Tibial artery (tissue), 4 donors: ENCODE data around the gene CARD9.

Experiments
- DNase-seq, 2 donors: peaks; one replicate each; pipeline ENCODE4 v3.0.0-alpha.2; 2019
- H3K27ac ChIP-seq, 2 donors: fragments of 200-600 bp; sonication (generic) in 1 of 2; 1 replicate in 1 of 2; 2 replicates in 1 of 2; pipeline ENCODE4 v1.5.1; 2018 to 2019; ENCODE audit warnings: mild to moderate bottlenecking in 1 of 2
- H3K27me3 ChIP-seq, 2 donors: fragments of 200-600 bp; sonication (generic) in 1 of 2; one replicate each; pipeline versions ENCODE4 v1.5.1 to v1.6.0; 2016 to 2019
- H3K36me3 ChIP-seq, 3 donors: fragments of 200-600 bp; sonication (generic) in 2 of 3; one replicate each; pipeline ENCODE4 v1.5.1; 2016 to 2019; ENCODE audit warnings: mild to moderate bottlenecking in 2 of 3
- H3K4me1 ChIP-seq, 4 donors: fragments of 200-600 bp; sonication (generic) in 2 of 4; 1 replicate in 3 of 4; 2 replicates in 1 of 4; pipeline ENCODE4 v1.5.1; 2016 to 2019
- H3K4me3 ChIP-seq, 2 donors: fragments of 200-600 bp; sonication (generic) in 1 of 2; 1 replicate in 1 of 2; 2 replicates in 1 of 2; pipeline ENCODE4 v1.5.1; 2018 to 2019; ENCODE audit warnings: mild to moderate bottlenecking in 2 of 2
- H3K9me3 ChIP-seq, 3 donors: fragments of 200-600 bp; sonication (generic) in 1 of 3; one replicate each; pipeline ENCODE4 v1.5.1; 2016 to 2019
- CTCF ChIP-seq, 2 experiments: fragments of 200-600 bp in 1 of 2; fragments of 450-650 bp in 1 of 2; IDR thresholded peaks; one replicate each; pipeline ENCODE4 v1.5.1; 2017 to 2019; ENCODE audit warnings: antibody characterized with exemption in 2 of 2, mild to moderate bottlenecking in 1 of 2, moderate library complexity in 1 of 2
- intact Hi-C: fragments of 100-400 bp; cut with DNase I; formaldehyde crosslinking; loops from one replicate; pipeline ENCODE4 v1.15.0; 2023; ENCODE audit warnings: low total_unique reads

CARD9 gene

GRCh38 chr9:136339173-136339957, 34.1 kb downstream of the CARD9 start:
- intact Hi-C loops: no loop called here
- Histone ChIP-seq H3K36me3 (peaks cover 0 to 63% (median 31%) of the 10 kb centered on the region in 3 donors), H3K9me3 (no peaks in the 10 kb centered on the region), H3K4me1 (peaks cover 0 to 17% (median 13%) of the 10 kb centered on the region in 4 donors), H3K27ac (no peak overlapping the region), H3K27me3 (no peaks in the 10 kb centered on the region), H3K4me3 (no peak overlapping the region)
- TF ChIP-seq CTCF (IDR thresholded peaks at IDR 0.05): peak; percentile 63 to 70
- peak in 1 of 2 donors; percentile 49 for DNase-seq

GRCh38 chr9:136338511-136338910, 35.0 kb downstream of the CARD9 start:
- Histone ChIP-seq H3K9me3 (no peaks in the 10 kb centered on the region), H3K27ac (no peak overlapping the region), H3K4me3 (no peak overlapping the region), H3K36me3 (peaks cover 0 to 67% (median 33%) of the 10 kb centered on the region in 3 donors), H3K4me1 (peaks cover 0 to 17% (median 13%) of the 10 kb centered on the region in 4 donors), H3K27me3 (no peaks in the 10 kb centered on the region)
- TF ChIP-seq CTCF (IDR thresholded peaks at IDR 0.05): no peak
- intact Hi-C loops: no loop called here
- no peak for DNase-seq

- TF ChIP-seq CTCF (IDR thresholded peaks at IDR 0.05): no peak
- DNase-seq: no peak
- intact Hi-C loops: no loop called here
- Histone ChIP-seq H3K36me3 (peaks cover 0 to 67% (median 33%) of the 10 kb centered on the region in 3 donors), H3K9me3 (no peaks in the 10 kb centered on the region), H3K27ac (no peak overlapping the region), H3K27me3 (no peaks in the 10 kb centered on the region), H3K4me3 (no peak overlapping the region), H3K4me1 (peaks cover 0 to 13% (median 9%) of the 10 kb centered on the region in 4 donors)
Measured at GRCh38 chr9:136337416-136338395, 35.8 kb downstream of the CARD9 start.

- TF ChIP-seq CTCF (IDR thresholded peaks at IDR 0.05): no peak
- H3K36me3 ChIP-seq: peaks cover 0 to 73% (median 33%) of the 10 kb centered on the region in 3 donors
- DNase-seq: no peak
- no peaks in the 10 kb centered on the region for H3K27me3 ChIP-seq
- H3K4me3 ChIP-seq: no peak overlapping the region
- no peaks in the 10 kb centered on the region for H3K9me3 ChIP-seq
- H3K4me1 ChIP-seq: peaks cover 0 to 4% (median under 1%) of the 10 kb centered on the region in 4 donors
- no peak overlapping the region for H3K27ac ChIP-seq
- intact Hi-C loops: no loop called here
Measured at GRCh38 chr9:136336881-136337280, 36.6 kb downstream of the CARD9 start.

GRCh38 chr9:136336156-136336870, 37.2 kb downstream of the CARD9 start:
- no peak for TF ChIP-seq CTCF (IDR thresholded peaks at IDR 0.05)
- Histone ChIP-seq H3K27ac (no peak overlapping the region), H3K36me3 (peaks cover 0 to 77% (median 33%) of the 10 kb centered on the region in 3 donors), H3K9me3 (no peaks in the 10 kb centered on the region), H3K27me3 (no peaks in the 10 kb centered on the region), H3K4me1 (peaks cover 0 to 3% (median 0%) of the 10 kb centered on the region in 4 donors), H3K4me3 (no peak overlapping the region)
- no peak for DNase-seq
- intact Hi-C loops: no loop called here
